K562 (cell line): ENCODE results near the gene RPLP2. TPM values are rescaled to one million over a fixed set of nuclear protein-coding genes. Genes with fewer than 3 reads are reported as not detected.

Source experiments
- ATAC-seq: fragments of 200-7000 bp; cut with Tn5 transposase; 3 replicates; pipeline ENCODE4 v1.9.1; 2020; ENCODE audit warnings: moderate library complexity
- BruUV-seq: library from RNA; stranded (reverse); fragments of 400-500 nt; replicated peaks from 2 replicates; lab custom pipeline; 2021; lab: Mats Ljungman, UMichigan
- CTCF ChIA-PET: fragments of 300-600 bp; formaldehyde crosslinking; extraction: SDS; loops from one replicate; lab custom pipeline; 2021; ENCODE audit warnings: low intra/inter-chr PET ratio; lab: Yijun Ruan, JAX
- POLR2A ChIA-PET: fragments of 300-600, 350-650 bp; sonication (Branson Sonifier 250); formaldehyde crosslinking; extraction: SDS; loops from one replicate; lab custom pipeline; 2021; ENCODE audit warnings: antibody characterized with exemption, inconsistent platforms; lab: Yijun Ruan, JAX
- DNase-seq, 4 experiments: peaks; one replicate each; pipeline versions ENCODE4 v3.0.0 to v3.0.0-alpha.2; 2011 to 2018; ENCODE audit warnings: low spot score in 3 of 4, mixed read lengths in 3 of 4; ENCODE audit errors: extremely low read depth in 1 of 4
- FAIRE-seq: peaks from 2 replicates; lab custom pipeline; 2011; peaks lifted over from hg19 to GRCh38; lab: Jason Lieb, UNC
- H2AFZ ChIP-seq: 2 replicates; pipeline ENCODE4 v1.6.0; 2011; ENCODE audit warnings: low read depth, low read length, control low read depth, inconsistent platforms
- H3K27ac ChIP-seq: fragments of 200-600 bp; 3 replicates; pipeline ENCODE4 v1.8.0; 2011; ENCODE audit warnings: low read depth, mild to moderate bottlenecking, control low read depth, inconsistent platforms, low read length, moderate library complexity, mixed read lengths; ENCODE audit errors: extremely low read depth
- H3K27me3 ChIP-seq, 2 experiments: fragments of 300-600 bp in 1 of 2; 2 replicates in 1 of 2; 3 replicates in 1 of 2; pipeline versions ENCODE4 v1.6.0 to v1.8.0; 2011; ENCODE audit warnings: inconsistent platforms in 2 of 2, low read length in 2 of 2, mild to moderate bottlenecking in 1 of 2, mixed read lengths in 1 of 2, moderate library complexity in 1 of 2; ENCODE audit not compliant: control insufficient read depth in 2 of 2, insufficient read depth in 2 of 2
- H3K36me3 ChIP-seq: fragments of 300-600 bp; 3 replicates; pipeline ENCODE4 v1.8.0; 2011; ENCODE audit warnings: mild to moderate bottlenecking, low read length, inconsistent platforms; ENCODE audit not compliant: control insufficient read depth, insufficient read depth
- H3K4me1 ChIP-seq, 2 experiments: fragments of 200-600 bp in 1 of 2; replicated peaks in 1 of 2; 2 replicates in 1 of 2; 3 replicates in 1 of 2; pipeline versions ENCODE4 v1.5.1 to v1.8.0; 2011; ENCODE audit warnings: inconsistent platforms in 2 of 2, low read length in 2 of 2, mild to moderate bottlenecking in 1 of 2, mixed read lengths in 1 of 2, moderate library complexity in 1 of 2; ENCODE audit not compliant: control insufficient read depth in 2 of 2, insufficient read depth in 2 of 2
- H3K4me2 ChIP-seq: 2 replicates; pipeline ENCODE4 v1.6.1; 2011; ENCODE audit warnings: low read length, control low read depth, inconsistent platforms, mixed read lengths; ENCODE audit not compliant: insufficient read depth
- H3K4me3 ChIP-seq: fragments of 200-600 bp; sonication (generic), shearing (Covaris generic); 2 replicates; pipeline ENCODE4 v1.5.1; 2016; ENCODE audit warnings: control low read depth, inconsistent platforms
- H3K79me2 ChIP-seq: fragments of 200-600 bp; 3 replicates; pipeline ENCODE4 v1.8.0; 2011; ENCODE audit warnings: low read length, inconsistent platforms; ENCODE audit not compliant: control insufficient read depth, insufficient read depth
- H3K9ac ChIP-seq, 2 experiments: 2 replicates each; pipeline versions ENCODE4 v1.6.0 to v1.6.1; 2011; ENCODE audit warnings: low read depth in 2 of 2, low read length in 2 of 2, control low read depth in 1 of 2, inconsistent platforms in 1 of 2, mild to moderate bottlenecking in 1 of 2, mixed read lengths in 1 of 2; ENCODE audit not compliant: insufficient read depth in 1 of 2
- H3K9me1 ChIP-seq: one replicate; pipeline ENCODE4 v1.6.0; 2011; ENCODE audit warnings: inconsistent platforms, mild to moderate bottlenecking, low read length, moderate library complexity; ENCODE audit not compliant: control insufficient read depth, insufficient read depth
- H3K9me3 ChIP-seq: replicated peaks from 2 replicates; pipeline ENCODE4 v1.5.1; 2011; ENCODE audit warnings: low read depth, low read length, inconsistent platforms; ENCODE audit not compliant: control insufficient read depth, insufficient read depth
- H4K20me1 ChIP-seq: replicated peaks from 2 replicates; pipeline ENCODE4 v1.6.1; 2011; ENCODE audit warnings: low read length, inconsistent platforms, mixed read lengths; ENCODE audit not compliant: control insufficient read depth, insufficient read depth
- DIDO1 ChIP-seq: fragments of 450-650 bp; IDR thresholded peaks from 2 replicates; pipeline ENCODE4 v1.6.1; 2016; ENCODE audit warnings: low read depth, missing biosample characterization, missing genetic modification characterization
- KHSRP ChIP-seq: fragments of 450-650 bp; IDR thresholded peaks from 2 replicates; pipeline ENCODE4 v1.6.1; 2017
- NFATC3 ChIP-seq: fragments of 450-650 bp; IDR thresholded peaks from 2 replicates; pipeline ENCODE4 v1.6.1; 2017; ENCODE audit warnings: mild to moderate bottlenecking
- TAL1 ChIP-seq: fragments of 450-650 bp; IDR thresholded peaks from 2 replicates; pipeline ENCODE4 v1.6.1; 2016; ENCODE audit warnings: mild to moderate bottlenecking
- ZNF436 ChIP-seq: fragments of 250-450, 450-650 bp; sonication (Bioruptor Pico); formaldehyde crosslinking; IDR thresholded peaks from 2 replicates; pipeline ENCODE4 v1.7.0; 2020; ENCODE audit warnings: mild to moderate bottlenecking
- WGBS: fragments of 100-300 bp; shearing (Covaris generic); methylation state at CpG from one replicate; pipeline ENCODE4 v1.1.6; 2016; ENCODE audit warnings: low coverage, mixed read lengths; ENCODE audit not compliant: insufficient coverage; ENCODE audit errors: missing lambda C conversion rate; 5-methylcytosine and 5-hydroxymethylcytosine counted together
- in situ Hi-C: fragments of 300-500 bp; cut with MboI; formaldehyde crosslinking; loops from 4 replicates; pipeline ENCODE4 v1.15.0; 2018; ENCODE audit warnings: inconsistent platforms, mixed read lengths
- intact Hi-C: fragments of 100-400 bp; cut with micrococcal nuclease; formaldehyde crosslinking; loops from 2 replicates; pipeline ENCODE4 v1.14.2; 2022
- polyA plus RNA-seq, 8 experiments: library from polyadenylated mRNA; depleted of rRNA in 4 of 8; stranded (reverse) in 5 of 8; unstranded in 3 of 8; fragments of >200 nt; fragmentation: Nextera tagmentation in 2 of 8; fragmentation: Illumina TruSeq in 1 of 8; extraction: Ambion mirVana in 2 of 8; extraction: Trizol in 1 of 8; gene quantifications; 2 replicates each; pipeline versions ENCODE4 v1.2.1 to v1.2.3, GENCODE V29; 2011 to 2014; ENCODE audit warnings: inconsistent platforms in 1 of 8, missing spikeins in 1 of 8
- total RNA-seq, 7 experiments: library from RNA; depleted of rRNA in 6 of 7; stranded (reverse); fragments of >200 nt in 6 of 7; fragmentation: Illumina TruSeq in 2 of 7; extraction: Trizol in 2 of 7; gene quantifications; 2 replicates each; pipeline versions ENCODE4 v1.2.1 to v1.2.3, GENCODE V29; 2011 to 2021; ENCODE audit warnings: low replicate concordance in 1 of 7
- TF ChIP-seq, protein P1 (sequence below), 2 experiments: fragments of 450-650 bp; IDR thresholded peaks; 2 replicates each; pipeline ENCODE4 v1.6.1; 2016
- TF ChIP-seq, protein P2 (sequence below): fragments of 250-450 bp; sonication (Bioruptor Pico); IDR thresholded peaks from 2 replicates; pipeline ENCODE4 v1.9.0; 2021; ENCODE audit warnings: mild to moderate bottlenecking, inconsistent platforms
- TF ChIP-seq, protein P3 (sequence below): fragments of 200-400 bp; formaldehyde crosslinking; IDR thresholded peaks from 2 replicates; pipeline ENCODE4 v1.6.1; 2017; ENCODE audit warnings: mild to moderate bottlenecking, low read depth, low read length, moderate library complexity

The RPLP2 gene
- total and polyA plus RNA-seq, 9 of the 15 experiments (the other 6 are each of a cell fraction or from before 2014, with no cell fraction given): 528 to 3,807 (median 1,633) TPM

DNA sequence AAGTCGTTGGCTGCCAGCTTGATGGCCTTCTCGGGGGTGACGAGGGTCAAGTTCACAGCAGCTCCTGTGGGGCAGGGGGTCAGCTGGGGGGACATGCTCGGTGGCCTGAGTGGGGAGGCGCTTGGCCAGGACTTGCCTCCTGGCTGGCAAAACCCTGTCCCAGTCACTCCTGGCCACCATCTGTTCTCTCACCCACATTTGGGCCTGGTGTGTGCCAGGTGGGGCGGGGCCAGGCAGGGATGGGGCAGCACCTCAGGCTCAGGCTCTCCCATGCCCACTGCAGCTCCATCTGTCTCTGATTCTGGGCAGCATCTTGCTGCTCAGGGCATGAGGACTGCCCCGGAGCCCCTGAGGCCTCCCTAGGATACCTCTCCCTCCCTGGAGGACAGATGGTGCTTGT is 16.2 kb upstream of the RPLP2 start:
- intact Hi-C loops: loop anchor here (10.0 kb wide), 1 partner anchor 229 kb away; the partner anchor contains the start of genes LMNTD2 and RASSF7
- peaks cover 7 to 89% of the 10 kb centered on the region in 2 experiments for H3K4me1 ChIP-seq
- CTCF ChIA-PET: no interaction called here

More for the DNA sequence above, 16.2 kb upstream of the RPLP2 start:
- POLR2A ChIA-PET: interaction anchor here (0.6 to 1.3 kb wide), 6 partner anchors 10 to 53 kb away, joined by 3 to 4 read pairs (median 3); partner anchors contain the start of genes PIDD1, RPLP2 and TALDO1
- Histone ChIP-seq H3K4me2 (no peak overlapping the region), H3K9me1 (peaks cover 3% of the 10 kb centered on the region)
- ATAC-seq: no peak
- no peak for TF ChIP-seq NFATC3
- TF ChIP-seq, protein P1, sequence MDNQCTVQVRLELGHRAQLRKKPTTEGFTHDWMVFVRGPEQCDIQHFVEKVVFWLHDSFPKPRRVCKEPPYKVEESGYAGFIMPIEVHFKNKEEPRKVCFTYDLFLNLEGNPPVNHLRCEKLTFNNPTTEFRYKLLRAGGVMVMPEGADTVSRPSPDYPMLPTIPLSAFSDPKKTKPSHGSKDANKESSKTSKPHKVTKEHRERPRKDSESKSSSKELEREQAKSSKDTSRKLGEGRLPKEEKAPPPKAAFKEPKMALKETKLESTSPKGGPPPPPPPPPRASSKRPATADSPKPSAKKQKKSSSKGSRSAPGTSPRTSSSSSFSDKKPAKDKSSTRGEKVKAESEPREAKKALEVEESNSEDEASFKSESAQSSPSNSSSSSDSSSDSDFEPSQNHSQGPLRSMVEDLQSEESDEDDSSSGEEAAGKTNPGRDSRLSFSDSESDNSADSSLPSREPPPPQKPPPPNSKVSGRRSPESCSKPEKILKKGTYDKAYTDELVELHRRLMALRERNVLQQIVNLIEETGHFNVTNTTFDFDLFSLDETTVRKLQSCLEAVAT (IDR thresholded peaks at IDR 0.05): no peak
- TF ChIP-seq KHSRP: no peak
- TF ChIP-seq, protein P2, sequence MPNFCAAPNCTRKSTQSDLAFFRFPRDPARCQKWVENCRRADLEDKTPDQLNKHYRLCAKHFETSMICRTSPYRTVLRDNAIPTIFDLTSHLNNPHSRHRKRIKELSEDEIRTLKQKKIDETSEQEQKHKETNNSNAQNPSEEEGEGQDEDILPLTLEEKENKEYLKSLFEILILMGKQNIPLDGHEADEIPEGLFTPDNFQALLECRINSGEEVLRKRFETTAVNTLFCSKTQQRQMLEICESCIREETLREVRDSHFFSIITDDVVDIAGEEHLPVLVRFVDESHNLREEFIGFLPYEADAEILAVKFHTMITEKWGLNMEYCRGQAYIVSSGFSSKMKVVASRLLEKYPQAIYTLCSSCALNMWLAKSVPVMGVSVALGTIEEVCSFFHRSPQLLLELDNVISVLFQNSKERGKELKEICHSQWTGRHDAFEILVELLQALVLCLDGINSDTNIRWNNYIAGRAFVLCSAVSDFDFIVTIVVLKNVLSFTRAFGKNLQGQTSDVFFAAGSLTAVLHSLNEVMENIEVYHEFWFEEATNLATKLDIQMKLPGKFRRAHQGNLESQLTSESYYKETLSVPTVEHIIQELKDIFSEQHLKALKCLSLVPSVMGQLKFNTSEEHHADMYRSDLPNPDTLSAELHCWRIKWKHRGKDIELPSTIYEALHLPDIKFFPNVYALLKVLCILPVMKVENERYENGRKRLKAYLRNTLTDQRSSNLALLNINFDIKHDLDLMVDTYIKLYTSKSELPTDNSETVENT (CRISPR knock-in tag): no peak
- TF ChIP-seq ZNF436: no peak
- TF ChIP-seq, protein P3, sequence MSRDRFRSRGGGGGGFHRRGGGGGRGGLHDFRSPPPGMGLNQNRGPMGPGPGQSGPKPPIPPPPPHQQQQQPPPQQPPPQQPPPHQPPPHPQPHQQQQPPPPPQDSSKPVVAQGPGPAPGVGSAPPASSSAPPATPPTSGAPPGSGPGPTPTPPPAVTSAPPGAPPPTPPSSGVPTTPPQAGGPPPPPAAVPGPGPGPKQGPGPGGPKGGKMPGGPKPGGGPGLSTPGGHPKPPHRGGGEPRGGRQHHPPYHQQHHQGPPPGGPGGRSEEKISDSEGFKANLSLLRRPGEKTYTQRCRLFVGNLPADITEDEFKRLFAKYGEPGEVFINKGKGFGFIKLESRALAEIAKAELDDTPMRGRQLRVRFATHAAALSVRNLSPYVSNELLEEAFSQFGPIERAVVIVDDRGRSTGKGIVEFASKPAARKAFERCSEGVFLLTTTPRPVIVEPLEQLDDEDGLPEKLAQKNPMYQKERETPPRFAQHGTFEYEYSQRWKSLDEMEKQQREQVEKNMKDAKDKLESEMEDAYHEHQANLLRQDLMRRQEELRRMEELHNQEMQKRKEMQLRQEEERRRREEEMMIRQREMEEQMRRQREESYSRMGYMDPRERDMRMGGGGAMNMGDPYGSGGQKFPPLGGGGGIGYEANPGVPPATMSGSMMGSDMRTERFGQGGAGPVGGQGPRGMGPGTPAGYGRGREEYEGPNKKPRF: no peak
- no peak for TF ChIP-seq DIDO1 (tag)
- no peak for TF ChIP-seq TAL1
- TF ChIP-seq, all 486 proteins: peak for 0
- no peak overlapping the region for H2AFZ ChIP-seq
- peak overlapping the region in 1 of 2 experiments; percentile 95; a peak in 1 of 4 replicates for H3K9ac ChIP-seq
- H3K4me3 ChIP-seq: no peak overlapping the region
- H3K27me3 ChIP-seq: no peaks in the 10 kb centered on the region
- H3K27ac ChIP-seq: no peak overlapping the region
- 94% methylated on average over 7 of the region's 7 CpGs for WGBS
- DNase-seq (no peak), FAIRE-seq (no peak)
- BruUV-seq: no TSS peak
- H3K36me3 ChIP-seq: peaks cover 31% of the 10 kb centered on the region; the same call in 1 of the 3 replicates
- H3K9me3 ChIP-seq: no peaks in the 10 kb centered on the region
- in situ Hi-C loops: no loop called here
- H3K79me2 ChIP-seq: peaks cover 26% of the 10 kb centered on the region
- no peaks in the 10 kb centered on the region for H4K20me1 ChIP-seq
